NCI-H748 treated with DMSO at 0.1 percent for 48 hours (cell line): ENCODE data around the gene NOC4L.

Source experiments
- DNase-seq: peaks from one replicate; lab custom pipeline; 2025; lab: John Stamatoyannopoulos, UW

NOC4L gene

DNA sequence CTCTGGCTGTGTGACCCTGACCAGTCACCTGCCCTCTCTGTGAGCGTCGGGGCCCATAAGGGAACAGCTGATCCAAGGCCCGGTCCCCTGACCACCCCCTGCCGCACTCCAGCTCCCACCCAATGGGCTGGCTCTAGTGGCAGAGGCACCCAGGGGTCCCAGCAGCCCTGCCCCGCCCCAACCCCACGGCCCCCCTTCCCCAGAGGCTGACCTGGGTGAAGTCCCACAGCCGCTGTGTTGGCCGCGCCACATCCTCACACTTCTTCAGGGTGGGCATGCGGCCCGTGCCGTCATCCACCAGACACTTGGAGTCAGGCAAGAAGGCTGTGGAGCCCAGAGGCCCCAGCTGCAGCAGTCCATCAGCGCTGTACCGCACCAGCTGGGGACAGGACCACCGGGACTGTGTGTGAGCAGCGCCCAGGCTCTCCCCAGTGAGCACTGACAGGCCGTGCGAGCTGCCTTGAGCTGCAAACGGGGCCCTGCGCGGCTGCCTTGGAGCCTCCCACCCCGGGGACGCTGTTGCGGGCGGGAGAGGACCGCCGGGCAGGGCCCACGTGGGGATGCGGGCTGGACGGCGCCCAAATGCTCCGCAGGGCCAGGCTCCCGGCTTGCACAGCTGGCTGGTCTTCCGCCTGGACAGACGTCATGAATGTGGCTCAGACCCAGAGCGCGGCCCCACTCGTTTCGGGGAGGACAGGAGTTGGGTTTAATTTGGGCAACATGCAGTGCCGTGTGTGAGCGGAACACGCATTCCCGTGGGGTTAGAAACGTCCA lies 53.5 kb downstream of the NOC4L start:
- DNase-seq = no peak

DNA sequence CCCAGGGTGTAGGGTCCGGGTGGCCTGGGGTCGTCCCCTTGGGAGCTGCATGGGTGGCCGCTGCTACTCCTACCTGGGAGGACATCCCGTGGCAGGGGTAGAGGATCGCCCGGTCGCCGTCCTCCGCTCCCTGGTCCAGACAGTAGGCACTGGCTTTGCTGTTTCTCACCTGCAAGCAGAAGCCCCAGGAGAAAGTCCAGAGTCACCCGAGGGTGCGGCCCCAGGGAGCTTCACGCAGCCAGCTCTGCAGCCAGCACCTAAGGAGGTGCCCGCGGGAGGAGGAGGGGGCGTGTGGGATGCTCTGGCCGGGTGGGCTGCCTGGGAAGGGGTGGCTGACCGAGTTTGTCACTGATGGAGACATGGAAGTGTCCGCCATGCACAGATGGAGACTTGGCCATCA lies 54.8 kb downstream of the NOC4L start:
- no peak for DNase-seq

DNA sequence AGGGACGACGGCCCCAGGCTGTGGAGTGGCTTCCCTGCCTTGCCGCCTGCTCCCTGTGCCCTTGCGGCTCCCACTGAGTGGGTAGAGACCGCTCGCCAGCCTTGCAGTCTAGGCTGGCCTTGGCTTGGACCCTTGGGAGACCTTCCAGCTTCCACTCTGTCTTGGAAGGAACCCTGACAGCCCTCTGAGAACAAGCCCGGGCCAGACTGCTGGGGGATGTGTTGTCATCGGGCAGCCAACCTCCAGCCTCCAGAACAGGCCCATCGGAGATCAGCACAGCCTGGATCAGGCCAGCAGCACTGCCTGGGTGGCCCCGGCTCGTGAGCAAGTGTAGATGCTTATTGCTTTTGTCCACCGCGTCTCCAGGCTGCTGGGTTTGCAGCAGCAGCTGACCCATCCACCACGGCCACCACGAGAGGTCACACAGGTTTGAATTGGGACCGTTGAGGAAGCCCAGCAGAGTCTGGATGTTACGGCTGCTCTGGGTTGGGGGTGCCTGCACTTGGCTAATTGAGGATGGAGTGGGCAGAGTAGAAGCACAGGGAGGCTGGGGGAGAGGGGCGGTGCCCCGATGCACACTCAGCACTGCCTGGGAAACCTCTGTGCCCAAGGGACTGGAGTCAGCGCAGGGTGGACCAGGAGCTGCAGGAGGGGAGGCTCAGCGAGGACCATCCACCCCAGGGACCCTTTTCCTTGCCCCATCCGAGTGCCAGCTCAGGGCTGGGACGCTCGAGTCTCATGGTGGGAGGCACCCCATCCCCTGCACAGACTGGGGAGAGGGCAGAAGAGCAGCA lies 55.5 kb downstream of the NOC4L start:
- no peak for DNase-seq

DNA sequence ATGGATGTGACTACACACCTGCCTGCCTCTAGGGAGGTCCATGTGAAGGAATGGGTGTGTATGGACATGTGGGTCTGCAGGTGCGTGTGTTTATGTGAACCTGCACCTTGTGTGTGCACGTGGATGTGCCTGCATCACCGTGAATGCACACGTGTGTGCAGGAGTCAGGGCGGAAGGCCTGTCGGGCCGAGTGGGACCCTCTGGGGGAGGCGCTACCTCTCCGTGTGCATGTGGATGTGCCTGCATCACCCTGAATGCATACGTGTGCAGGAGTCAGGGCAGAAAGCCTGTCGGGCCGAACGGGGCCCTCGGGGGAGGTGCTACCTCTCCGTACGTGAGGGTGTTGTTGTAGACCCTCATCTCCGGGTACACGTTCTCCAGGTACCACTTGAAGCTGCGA lies 56.5 kb downstream of the NOC4L start:
- no peak for DNase-seq

DNA sequence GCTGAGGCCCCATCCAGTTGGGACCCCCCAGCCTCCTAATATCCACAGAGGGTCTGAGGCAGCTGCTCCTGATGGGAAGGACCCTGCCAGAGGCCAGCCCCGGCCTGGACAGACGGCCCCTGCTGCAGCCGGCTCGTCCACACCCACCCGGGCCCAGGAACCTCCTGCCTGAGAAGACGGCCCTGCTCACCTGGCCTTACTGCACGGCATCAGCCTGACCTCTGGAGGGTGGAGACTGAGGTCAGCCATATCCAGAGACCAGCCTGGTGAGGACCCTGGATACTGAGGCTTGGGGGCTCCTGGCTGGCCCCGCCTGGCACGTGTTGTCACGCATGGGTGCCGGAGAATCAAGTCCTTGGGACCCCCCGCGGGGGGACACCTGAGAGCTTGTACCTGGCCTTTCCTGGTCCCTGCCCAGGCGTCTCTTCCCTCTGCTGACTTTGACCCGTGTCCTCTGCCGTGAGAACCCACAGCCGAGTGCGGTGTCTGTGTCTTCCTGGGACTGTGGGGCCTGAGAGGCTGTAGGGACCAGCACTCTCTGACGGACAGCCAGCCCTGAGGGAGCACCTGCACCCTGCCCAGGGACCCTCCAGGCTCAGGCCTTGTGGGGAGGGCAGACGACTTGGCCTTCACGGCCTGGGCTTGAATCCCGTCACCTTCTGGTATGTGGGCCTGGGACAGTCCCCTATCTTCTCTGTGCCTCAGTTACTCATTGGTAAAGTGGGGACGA lies 57.3 kb downstream of the NOC4L start:
- no peak for DNase-seq
